ENCODE measurements around the gene CSF1R.

CSF1R gene

DNA sequence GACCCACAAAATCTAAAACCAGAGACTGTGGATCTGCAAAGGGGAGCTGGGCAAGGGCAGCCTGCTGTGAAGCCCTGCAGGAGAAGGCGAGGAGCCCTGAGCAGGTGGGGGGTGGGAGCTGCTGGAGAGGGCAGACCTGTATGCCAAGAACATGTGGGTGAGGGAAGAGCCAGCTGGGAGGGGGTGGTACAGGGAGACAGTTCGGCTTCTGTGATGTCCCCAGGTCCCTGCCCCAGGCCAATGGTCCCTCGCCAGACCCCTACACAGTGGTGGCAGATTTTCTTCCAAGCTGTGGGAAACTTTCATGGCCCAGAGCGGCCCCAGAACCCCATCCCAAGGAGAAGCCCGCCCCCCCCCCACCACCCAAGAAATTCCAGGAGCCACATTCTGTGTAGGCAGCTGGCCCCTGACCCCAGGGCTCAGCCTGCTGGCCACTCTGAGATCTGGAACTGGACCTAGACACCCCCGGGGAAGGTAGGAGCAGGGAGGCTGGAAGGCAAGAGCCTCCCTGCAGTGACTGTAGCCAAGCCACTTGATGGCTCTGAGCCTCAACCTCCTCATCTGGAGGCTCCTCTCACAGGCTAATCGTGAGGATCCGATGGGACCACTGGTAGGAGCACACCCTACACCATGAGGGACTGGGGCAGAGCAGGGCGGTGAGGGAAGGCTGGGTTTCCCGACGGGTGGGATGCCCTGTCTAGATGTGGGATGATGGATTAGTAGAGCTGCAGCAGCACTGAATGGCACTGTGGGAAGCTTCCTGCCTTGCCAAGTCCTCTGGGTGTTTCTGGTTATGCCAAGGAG is 22.6 kb upstream of the CSF1R start:
- no peak for DNase-seq (ENCODE audit: low read depth)
- H3K4me3 ChIP-seq (replicated peaks; ENCODE audit: low read depth, low read length): no peak overlapping the region
- TF ChIP-seq, protein P1, sequence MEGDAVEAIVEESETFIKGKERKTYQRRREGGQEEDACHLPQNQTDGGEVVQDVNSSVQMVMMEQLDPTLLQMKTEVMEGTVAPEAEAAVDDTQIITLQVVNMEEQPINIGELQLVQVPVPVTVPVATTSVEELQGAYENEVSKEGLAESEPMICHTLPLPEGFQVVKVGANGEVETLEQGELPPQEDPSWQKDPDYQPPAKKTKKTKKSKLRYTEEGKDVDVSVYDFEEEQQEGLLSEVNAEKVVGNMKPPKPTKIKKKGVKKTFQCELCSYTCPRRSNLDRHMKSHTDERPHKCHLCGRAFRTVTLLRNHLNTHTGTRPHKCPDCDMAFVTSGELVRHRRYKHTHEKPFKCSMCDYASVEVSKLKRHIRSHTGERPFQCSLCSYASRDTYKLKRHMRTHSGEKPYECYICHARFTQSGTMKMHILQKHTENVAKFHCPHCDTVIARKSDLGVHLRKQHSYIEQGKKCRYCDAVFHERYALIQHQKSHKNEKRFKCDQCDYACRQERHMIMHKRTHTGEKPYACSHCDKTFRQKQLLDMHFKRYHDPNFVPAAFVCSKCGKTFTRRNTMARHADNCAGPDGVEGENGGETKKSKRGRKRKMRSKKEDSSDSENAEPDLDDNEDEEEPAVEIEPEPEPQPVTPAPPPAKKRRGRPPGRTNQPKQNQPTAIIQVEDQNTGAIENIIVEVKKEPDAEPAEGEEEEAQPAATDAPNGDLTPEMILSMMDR (IDR thresholded peaks at IDR 0.05; ENCODE audit: low read length, missing control alignments): no peak

DNA sequence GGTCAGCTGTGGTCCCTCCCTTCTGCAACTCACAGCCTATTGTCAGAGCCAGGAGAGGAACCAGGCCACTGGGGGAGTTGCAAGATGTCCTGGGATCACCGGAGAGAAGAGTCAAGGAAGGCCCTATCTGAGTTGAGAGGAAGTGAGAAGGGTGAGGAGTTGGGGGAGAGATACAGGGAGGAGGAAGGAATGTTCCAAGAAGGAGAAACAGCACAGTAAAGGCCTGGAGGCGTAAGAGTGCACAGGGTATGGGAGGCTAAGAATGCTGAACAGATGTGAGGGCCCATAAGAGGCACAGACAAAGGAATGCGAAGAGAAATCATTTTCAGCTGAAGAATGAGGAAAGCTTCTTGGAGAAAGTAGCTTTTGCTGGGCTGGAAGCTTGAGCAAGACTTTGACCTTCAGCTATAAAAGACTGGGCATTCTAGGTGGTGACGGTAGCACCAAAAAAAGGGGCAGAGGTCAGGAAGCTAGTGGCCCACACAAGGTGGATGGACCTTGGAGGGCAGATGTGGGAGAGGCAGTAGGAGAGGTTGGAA is 21.6 kb upstream of the CSF1R start:
- H3K4me3 ChIP-seq (replicated peaks; ENCODE audit: low read depth, low read length): no peak overlapping the region
- DNase-seq (ENCODE audit: low read depth): peak; percentile 61
- TF ChIP-seq, protein P1 (IDR thresholded peaks at IDR 0.05; ENCODE audit: low read length, missing control alignments): no peak

DNA sequence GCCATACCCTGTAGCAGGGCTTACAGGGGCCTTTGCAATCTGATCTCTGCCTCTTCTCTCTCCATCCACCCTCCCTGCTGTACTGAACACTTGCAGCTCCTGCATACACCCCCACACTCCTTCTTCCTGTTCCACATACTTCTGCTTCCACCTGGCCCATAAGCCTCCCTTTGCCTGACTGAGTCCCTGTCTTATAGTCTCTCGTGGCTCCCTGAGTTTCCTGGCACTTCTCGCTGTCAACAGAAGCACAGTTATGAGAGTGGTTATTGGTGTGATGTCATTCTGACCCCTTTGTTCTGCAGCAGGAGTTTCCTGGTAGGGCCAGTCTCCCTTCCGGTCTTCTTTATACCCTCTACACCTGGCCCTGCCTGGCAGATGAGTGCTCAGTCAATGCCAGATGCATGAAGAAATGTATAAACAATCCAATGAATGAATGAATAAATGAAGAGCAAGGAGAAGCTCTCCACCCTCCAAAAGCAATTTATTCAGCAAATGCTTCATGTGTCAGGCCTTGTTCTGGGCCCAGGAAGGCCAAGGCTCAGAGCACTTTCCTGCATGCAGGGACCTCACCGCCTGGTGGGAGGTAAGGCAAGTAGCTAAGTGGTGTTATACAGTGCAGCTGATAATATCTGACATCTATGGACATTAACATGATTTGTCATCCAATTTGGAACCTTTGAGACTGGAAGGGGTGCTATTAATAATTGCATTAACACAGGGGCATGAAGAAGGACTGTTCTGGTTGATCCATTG is 20.5 kb upstream of the CSF1R start:
- H3K4me3 ChIP-seq (replicated peaks; ENCODE audit: low read depth, low read length): no peak overlapping the region
- TF ChIP-seq, protein P1 (IDR thresholded peaks at IDR 0.05; ENCODE audit: low read length, missing control alignments): no peak
- no peak for DNase-seq (ENCODE audit: low read depth)

DNA sequence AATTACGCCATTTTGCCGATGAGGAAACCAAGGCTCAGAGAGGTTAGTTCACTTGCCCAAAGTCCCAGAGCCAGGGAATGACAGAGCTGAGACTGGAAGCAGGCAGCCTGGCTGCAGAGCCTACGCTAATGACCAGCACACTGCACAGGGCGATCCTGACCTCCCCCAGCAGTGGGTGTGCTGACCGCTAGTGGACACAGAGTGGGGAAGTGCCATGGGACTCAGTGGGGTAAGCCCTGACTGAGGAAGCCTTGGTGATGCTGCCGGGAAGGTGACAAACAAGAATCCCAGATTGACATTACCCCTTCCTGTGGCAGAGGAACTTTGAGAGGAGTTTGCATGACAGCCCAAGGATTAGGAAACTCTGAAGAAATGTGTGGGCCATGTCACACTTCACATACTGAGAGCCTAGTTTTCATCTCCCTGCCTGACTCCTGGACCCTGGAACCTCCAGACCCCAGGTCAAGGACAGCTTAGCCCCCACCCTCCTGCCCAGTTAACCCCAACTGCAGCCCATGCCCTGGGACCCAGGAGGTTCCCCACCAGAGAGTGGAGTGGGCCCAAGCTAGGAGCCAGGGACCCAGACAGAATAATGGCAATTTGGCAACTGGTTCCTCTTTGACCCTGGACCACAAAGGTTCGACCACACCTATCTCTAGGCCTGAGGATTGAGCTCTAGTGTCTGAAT is 19.7 kb upstream of the CSF1R start:
- TF ChIP-seq, protein P1 (IDR thresholded peaks at IDR 0.05; ENCODE audit: low read length, missing control alignments): no peak
- no peak overlapping the region for H3K4me3 ChIP-seq (replicated peaks; ENCODE audit: low read depth, low read length)
- DNase-seq (ENCODE audit: low read depth): no peak

DNA sequence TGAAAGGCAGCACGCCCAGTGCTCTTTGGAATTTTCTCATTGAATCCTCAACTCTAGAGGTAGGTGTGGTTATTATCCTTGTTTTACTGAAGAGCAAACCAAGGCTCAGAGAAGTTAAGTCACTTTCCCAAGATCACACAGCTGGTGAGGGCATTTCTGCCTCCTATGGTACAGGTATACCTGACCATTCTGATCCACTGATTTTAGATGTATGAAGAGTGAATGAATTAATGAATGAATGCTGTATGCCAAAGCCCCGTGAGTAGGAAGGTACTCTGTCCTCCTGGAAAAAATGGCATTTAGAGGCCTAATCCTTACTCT is 18.2 kb upstream of the CSF1R start:
- H3K4me3 ChIP-seq (replicated peaks; ENCODE audit: low read depth, low read length): no peak overlapping the region
- TF ChIP-seq, protein P1 (IDR thresholded peaks at IDR 0.05; ENCODE audit: low read length, missing control alignments): no peak
- no peak for DNase-seq (ENCODE audit: low read depth)

DNA sequence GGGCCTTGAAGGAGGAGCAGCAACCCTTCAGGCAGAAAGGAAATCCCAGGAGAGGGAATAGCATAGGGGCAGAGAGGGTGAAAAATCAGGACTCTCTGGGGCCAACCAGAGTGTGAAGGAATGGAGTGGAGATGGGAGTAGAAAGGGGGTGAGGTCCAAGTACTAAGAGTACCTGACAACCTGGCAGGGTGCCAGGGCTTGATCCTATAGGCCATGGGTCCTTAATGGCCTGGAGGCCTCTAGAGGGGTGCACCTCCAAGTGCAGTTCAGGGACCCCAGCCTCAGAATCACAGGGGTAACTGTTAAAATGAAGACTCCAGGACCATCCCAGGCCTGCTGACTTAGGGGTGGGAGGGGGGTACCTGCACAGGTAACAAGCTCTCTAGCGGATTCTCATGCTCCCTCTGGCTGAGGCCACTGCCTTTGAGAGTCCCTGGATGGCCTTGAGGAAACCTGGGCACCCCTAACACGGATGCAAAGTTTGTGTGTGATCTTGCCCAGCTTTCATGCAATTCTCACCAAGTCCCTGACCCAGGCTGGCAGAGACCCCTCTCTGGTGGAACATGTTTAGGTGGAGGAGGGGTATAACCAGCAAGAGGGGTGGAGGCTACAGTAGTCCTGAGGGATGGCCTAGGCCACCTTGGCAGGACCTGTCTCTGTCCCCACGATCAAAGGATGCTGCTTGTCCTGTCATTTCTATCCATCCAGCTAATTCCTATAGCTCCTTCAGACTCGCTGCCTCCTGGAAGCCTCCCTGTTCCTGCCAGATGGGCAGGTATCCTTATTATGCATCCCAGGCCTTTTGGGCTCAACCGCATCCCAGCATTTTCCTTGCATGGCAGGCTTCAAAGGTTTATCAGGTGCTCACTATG is 17.6 kb upstream of the CSF1R start:
- TF ChIP-seq, protein P1 (IDR thresholded peaks at IDR 0.05; ENCODE audit: low read length, missing control alignments): no peak
- no peak overlapping the region for H3K4me3 ChIP-seq (replicated peaks; ENCODE audit: low read depth, low read length)
- DNase-seq (ENCODE audit: low read depth): no peak

All from fibroblast of pulmonary artery (primary cell).